Muscle layer of duodenum (tissue), 2 donors: ENCODE results near the gene CEACAM16.

ENCODE experiments used
- H3K27ac ChIP-seq: one replicate; pipeline ENCODE4 v1.7.0; 2013; ENCODE audit warnings: mild to moderate bottlenecking, low read length
- H3K27me3 ChIP-seq: one replicate; pipeline ENCODE4 v1.7.0; 2013; ENCODE audit warnings: low read depth, mild to moderate bottlenecking, control low read depth, low read length
- H3K36me3 ChIP-seq, 2 donors: one replicate each; pipeline ENCODE4 v1.7.0; 2013; ENCODE audit warnings: low read length in 2 of 2, control low read depth in 1 of 2, mild to moderate bottlenecking in 1 of 2; ENCODE audit not compliant: insufficient read depth in 2 of 2, control insufficient read depth in 1 of 2
- H3K4me1 ChIP-seq, 2 donors: one replicate each; pipeline ENCODE4 v1.7.0; 2013; ENCODE audit warnings: low read length in 2 of 2, mild to moderate bottlenecking in 2 of 2, control low read depth in 1 of 2, moderate library complexity in 1 of 2; ENCODE audit not compliant: insufficient read depth in 2 of 2, control insufficient read depth in 1 of 2
- H3K4me3 ChIP-seq, 2 donors: one replicate each; pipeline ENCODE4 v1.7.0; 2013; ENCODE audit warnings: low read length in 2 of 2, low read depth in 1 of 2, mild to moderate bottlenecking in 1 of 2
- H3K9me3 ChIP-seq, 2 donors: one replicate each; pipeline ENCODE4 v1.7.0; 2013; ENCODE audit warnings: low read length in 2 of 2, control low read depth in 1 of 2, mild to moderate bottlenecking in 1 of 2; ENCODE audit not compliant: control insufficient read depth in 1 of 2
- donor health status: healthy.

Gene CEACAM16, protein sequence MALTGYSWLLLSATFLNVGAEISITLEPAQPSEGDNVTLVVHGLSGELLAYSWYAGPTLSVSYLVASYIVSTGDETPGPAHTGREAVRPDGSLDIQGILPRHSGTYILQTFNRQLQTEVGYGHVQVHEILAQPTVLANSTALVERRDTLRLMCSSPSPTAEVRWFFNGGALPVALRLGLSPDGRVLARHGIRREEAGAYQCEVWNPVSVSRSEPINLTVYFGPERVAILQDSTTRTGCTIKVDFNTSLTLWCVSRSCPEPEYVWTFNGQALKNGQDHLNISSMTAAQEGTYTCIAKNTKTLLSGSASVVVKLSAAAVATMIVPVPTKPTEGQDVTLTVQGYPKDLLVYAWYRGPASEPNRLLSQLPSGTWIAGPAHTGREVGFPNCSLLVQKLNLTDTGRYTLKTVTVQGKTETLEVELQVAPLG

DNA sequence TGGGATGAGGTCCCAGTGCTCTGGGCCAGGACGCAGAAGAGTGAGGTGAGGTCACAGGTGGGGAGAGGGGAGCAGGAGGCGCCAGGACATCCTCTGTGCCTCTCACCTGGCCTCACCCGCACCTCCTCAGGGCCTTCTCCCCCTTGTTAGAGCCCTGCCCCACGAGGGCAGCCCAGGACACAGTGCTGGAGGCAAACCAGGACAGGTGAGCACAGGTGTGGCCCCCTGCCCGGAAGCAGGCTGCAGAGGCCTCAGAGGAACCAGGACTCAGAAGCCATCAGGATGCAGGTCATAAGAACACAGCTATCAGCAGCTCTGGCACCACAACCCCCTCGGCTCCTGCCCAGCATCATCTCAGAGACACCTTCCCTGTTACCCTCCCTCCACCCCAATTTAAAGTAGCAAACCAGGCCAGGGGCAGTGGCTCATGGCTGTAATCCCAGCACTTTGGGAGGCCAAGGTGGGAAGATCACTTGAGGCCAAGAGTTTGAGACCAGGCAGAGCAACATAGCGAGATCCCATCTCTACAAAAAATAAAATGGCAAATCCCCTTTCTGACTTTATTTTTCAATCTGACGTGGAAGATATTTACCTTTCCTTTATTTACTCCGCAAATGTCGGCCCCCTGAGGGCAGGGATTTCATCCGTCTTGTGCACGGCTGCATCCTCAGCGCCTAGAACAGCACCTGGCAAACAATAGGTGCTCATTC is at the start of gene CEACAM16:
TSS of gene CEACAM16 (plus strand) at position 660 of the 710 bp plus-strand sequence. CDS start 2,306 bp downstream, outside the sequence.
- H3K9me3 ChIP-seq: no peaks in the 10 kb centered on the region
- H3K27me3 ChIP-seq: no peaks in the 10 kb centered on the region
- H3K36me3 ChIP-seq: no peaks in the 10 kb centered on the region
- no peaks in the 10 kb centered on the region for H3K4me1 ChIP-seq
- no peak within 1 kb of the TSS for H3K27ac ChIP-seq
- no peak within 1 kb of the TSS for H3K4me3 ChIP-seq

DNA sequence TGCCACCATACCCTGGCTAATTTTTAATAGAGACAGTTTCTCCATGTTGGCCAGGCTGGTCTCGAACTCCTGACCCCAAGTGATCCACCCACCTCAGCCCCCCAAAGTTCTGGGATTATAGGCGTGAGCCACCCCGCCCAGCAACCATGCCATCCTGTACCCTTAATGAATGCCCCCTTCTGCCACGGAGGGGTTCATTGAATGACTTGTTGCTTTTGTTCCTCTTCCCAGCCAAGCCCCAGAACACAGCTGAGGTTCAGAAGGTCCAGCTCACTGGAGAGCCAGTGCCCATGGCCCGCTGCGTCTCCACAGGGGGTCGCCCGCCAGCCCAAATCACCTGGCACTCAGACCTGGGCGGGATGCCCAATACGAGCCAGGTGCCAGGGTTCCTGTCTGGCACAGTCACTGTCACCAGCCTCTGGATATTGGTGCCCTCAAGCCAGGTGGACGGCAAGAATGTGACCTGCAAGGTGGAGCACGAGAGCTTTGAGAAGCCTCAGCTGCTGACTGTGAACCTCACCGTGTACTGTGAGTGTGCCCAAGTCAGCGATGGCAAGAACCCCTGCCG is 49.3 kb upstream of the CEACAM16 start:
- no peak overlapping the region for H3K4me3 ChIP-seq
- no peaks in the 10 kb centered on the region for H3K9me3 ChIP-seq
- H3K36me3 ChIP-seq: peaks cover 23 to 39% of the 10 kb centered on the region in 2 donors
- peaks cover 0 to 21% of the 10 kb centered on the region in 2 donors for H3K4me1 ChIP-seq
- no peak overlapping the region for H3K27ac ChIP-seq
- H3K27me3 ChIP-seq: no peaks in the 10 kb centered on the region

DNA sequence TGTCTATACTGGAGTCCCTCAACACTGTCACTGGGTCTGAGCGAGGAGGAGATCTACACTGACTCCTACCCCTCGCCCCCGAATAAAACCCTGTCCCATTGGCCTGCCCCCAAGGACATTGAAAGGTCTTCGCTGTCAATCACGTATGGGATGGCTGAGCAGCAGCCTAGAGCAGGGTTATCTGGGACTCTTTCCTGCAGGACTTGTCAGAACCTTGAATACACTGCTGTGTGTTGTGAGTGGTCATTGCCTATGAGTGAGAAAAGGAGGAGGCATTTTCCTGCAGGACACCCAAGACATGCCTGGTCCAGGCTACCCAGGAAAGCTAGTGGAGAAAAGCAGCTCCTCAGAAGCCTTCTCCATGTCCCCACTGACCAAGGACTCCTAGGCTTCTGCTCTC is 45.6 kb upstream of the CEACAM16 start:
- no peak overlapping the region for H3K27ac ChIP-seq
- peaks cover 39 to 55% of the 10 kb centered on the region in 2 donors for H3K36me3 ChIP-seq
- no peaks in the 10 kb centered on the region for H3K9me3 ChIP-seq
- no peak overlapping the region for H3K4me3 ChIP-seq
- no peaks in the 10 kb centered on the region for H3K27me3 ChIP-seq
- H3K4me1 ChIP-seq: peaks cover 0 to 13% of the 10 kb centered on the region in 2 donors

DNA sequence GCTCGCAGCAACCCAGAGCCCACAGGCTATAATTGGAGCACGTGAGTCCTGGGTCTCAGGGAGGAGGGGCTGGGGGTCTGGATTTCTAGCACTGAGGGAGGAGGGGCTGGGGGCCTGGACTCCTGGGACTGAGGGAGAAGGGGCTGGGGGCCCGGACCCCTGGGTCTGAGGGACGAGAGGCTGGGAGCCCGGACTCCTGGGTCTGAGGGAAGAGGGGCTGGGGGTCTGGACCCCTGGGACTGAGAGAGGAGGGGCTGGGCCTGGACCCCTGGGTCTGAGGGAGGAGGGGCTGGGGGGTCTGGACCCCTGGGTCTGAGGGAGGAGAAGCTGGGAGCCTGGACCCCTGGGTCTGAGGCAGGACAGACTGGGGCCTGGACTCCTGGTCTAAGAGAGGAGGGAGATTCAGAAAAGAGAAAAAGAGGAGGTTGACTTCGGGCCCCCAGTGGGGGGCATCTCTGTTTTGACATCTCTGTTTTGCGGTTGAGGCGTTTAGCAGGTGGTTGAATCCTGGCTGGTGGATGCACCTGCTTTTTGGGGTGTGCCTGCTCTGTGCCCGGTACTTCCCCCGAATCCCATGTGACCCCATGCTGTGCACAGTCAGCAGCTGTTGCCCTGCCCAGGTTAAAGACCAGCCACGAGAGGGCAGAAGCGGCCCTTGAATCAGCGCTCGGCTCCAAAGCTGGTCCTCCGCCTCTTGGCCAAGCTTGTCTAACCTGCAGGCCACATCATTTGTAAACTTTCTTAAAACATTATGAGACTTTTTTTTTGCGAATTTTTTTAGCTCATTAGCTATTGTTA is 44.8 kb upstream of the CEACAM16 start:
- H3K27me3 ChIP-seq: no peaks in the 10 kb centered on the region
- H3K36me3 ChIP-seq: peaks cover 47 to 63% of the 10 kb centered on the region in 2 donors
- no peak overlapping the region for H3K4me3 ChIP-seq
- H3K27ac ChIP-seq: no peak overlapping the region
- peaks cover 0 to 6% of the 10 kb centered on the region in 2 donors for H3K4me1 ChIP-seq
- no peaks in the 10 kb centered on the region for H3K9me3 ChIP-seq

DNA sequence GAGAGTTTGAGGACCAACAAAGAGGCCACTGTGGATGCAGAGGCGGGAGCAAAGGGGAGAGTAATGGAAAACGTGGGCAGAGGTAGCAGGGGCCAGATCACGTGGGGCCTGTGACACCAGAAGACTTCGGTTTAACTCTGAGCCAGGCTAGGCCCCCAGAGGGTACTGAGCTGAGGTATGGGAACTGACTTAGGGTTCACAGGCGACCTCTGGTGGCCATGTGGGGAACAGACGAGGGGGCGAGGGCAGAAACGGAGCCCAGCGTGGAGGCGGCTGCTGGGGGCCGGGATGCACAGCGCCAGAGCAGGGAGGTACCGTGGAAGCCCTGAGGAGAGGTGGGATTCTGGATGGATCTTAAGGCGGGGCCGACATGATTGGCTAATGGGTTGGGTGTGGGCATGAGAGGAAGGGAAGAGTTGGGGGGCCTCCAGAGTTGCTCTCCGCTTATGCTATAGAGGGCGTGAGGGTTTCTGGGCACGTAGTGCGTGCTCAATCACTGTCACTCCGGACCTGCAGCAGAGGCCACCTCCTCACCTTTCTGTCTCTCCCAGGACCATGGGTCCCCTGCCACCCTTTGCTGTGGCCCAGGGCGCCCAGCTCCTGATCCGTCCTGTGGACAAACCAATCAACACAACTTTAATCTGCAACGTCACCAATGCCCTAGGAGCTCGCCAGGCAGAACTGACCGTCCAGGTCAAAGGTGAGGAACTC is 41.6 kb upstream of the CEACAM16 start:
- peaks cover 50 to 69% of the 10 kb centered on the region in 2 donors for H3K36me3 ChIP-seq
- H3K4me1 ChIP-seq: peaks cover 0 to 6% of the 10 kb centered on the region in 2 donors
- H3K4me3 ChIP-seq: no peak overlapping the region
- H3K9me3 ChIP-seq: no peaks in the 10 kb centered on the region
- H3K27me3 ChIP-seq: no peaks in the 10 kb centered on the region
- H3K27ac ChIP-seq: no peak overlapping the region

DNA sequence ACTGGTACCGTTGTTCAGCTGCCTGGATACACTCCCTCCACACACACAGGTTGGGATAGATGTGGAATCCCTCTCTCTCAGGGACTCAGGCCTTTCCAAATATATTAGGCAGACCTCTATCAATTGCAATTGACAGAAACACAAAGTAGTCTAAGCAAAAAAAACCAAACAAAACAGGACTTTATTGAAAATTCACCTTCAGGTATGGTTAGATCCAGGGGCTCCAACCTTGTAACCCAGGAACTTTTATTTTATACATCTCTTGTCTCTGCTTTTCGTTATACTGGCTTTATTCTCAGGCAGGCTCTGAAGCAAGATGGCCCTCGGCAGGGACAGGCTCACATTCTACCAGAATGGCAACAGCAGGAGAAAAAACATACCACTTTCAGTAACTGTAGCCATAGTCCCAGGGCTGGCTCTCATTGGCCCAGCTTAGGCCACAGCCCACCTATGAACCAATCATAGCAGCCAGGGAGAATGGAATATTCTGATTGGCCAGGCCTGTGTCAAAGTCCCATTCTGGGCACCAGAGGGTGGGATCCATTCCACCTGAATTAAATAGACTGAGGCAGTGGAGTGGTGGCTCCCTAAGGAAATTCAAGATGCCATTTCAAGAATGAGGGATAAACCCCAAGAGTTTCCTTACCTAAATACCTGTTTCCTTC is 40.8 kb upstream of the CEACAM16 start:
- Histone ChIP-seq H3K4me1 (peaks cover 0 to 6% of the 10 kb centered on the region in 2 donors), H3K9me3 (no peaks in the 10 kb centered on the region), H3K4me3 (no peak overlapping the region), H3K27me3 (no peaks in the 10 kb centered on the region), H3K36me3 (peaks cover 45 to 72% of the 10 kb centered on the region in 2 donors), H3K27ac (no peak overlapping the region)

DNA sequence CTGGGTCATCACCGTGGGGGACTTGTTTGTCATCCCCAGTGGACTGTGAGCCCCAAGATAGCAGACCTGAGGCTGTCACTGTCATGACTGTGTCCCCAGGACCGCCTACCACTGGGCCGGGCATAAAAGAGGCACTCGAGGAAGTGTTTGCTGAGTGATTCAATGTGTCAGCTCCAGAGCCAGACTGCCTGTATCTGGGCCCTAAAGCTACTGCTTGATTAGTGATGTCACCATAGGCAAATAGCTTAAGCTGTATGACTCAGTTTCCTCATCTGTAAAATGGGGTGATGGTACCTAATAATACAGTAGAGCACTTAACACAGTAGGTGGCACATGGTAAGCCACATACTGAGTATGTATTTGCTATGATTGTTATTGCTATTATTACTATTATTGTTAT is 38.9 kb upstream of the CEACAM16 start:
- H3K4me3 ChIP-seq: no peak overlapping the region
- no peak overlapping the region for H3K27ac ChIP-seq
- no peaks in the 10 kb centered on the region for H3K27me3 ChIP-seq
- H3K4me1 ChIP-seq: peaks cover 0 to 6% of the 10 kb centered on the region in 2 donors
- H3K9me3 ChIP-seq: no peaks in the 10 kb centered on the region
- H3K36me3 ChIP-seq: peaks cover 43 to 62% of the 10 kb centered on the region in 2 donors

DNA sequence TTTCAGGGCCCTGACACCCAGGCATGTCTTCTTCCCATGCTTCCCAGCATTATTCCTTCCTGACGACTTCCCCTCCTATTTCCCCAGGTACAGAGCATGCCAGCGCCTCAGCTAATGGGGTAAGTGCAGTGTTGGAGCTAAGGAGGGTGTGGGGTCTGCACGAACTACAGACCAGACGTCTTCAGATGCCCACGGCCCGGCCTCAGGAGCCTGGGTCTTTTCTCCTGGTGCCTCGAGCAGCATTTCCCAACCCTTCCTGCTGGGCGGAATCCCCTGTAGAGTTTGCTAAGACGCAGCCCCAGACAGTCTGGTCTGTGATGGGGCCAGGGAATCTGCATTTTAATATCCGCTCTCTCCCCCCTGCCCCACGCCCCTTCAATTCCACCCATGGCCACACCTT is 37.7 kb upstream of the CEACAM16 start:
- Histone ChIP-seq H3K4me3 (no peak overlapping the region), H3K27me3 (no peaks in the 10 kb centered on the region), H3K27ac (no peak overlapping the region), H3K9me3 (no peaks in the 10 kb centered on the region), H3K36me3 (peaks cover 37 to 56% of the 10 kb centered on the region in 2 donors), H3K4me1 (peaks cover 0 to 6% of the 10 kb centered on the region in 2 donors)

DNA sequence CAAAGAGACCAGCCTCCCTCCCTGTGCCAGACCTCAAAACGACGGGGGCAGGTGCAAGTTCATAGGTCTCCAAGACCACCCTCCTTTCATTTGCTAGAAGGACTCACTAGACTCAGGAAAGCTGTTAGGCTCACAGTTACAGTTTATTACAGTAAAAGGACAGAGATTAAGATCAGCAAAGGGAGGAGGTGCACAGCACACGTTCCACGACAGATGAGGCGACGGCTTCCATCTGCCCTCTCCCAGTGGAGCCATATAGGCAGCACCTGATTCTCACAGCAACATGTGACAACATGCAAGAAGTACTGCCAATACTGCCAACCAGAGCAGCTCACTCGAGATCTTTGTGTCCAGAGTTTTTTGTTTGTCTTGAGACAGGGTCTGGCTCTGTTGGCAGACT is 37.0 kb upstream of the CEACAM16 start:
- no peak overlapping the region for H3K4me3 ChIP-seq
- peaks cover 35 to 56% of the 10 kb centered on the region in 2 donors for H3K36me3 ChIP-seq
- peaks cover 0 to 5% of the 10 kb centered on the region in 2 donors for H3K4me1 ChIP-seq
- H3K27ac ChIP-seq: no peak overlapping the region
- no peaks in the 10 kb centered on the region for H3K27me3 ChIP-seq
- H3K9me3 ChIP-seq: no peaks in the 10 kb centered on the region
